ENCODE data around the gene MEF2C.

The MEF2C gene

GRCh38 chr5:88826646-88827585, 56.1 kb downstream of the MEF2C start:
- DNase-seq: peak; percentile 35

GRCh38 chr5:88825584-88826315, 57.2 kb downstream of the MEF2C start:
- no peak for DNase-seq

GRCh38 chr5:88824892-88825583, 57.9 kb downstream of the MEF2C start:
- DNase-seq: no peak

GRCh38 chr5:88824141-88824540, 58.8 kb downstream of the MEF2C start:
- no peak for DNase-seq

- no peak for DNase-seq
These were observed 59.8 kb downstream of the MEF2C start for GRCh38 chr5:88823201-88823600.

- no peak for DNase-seq
These were observed 61.8 kb downstream of the MEF2C start for GRCh38 chr5:88821161-88821560.

- no peak for DNase-seq
These were observed 62.4 kb downstream of the MEF2C start for GRCh38 chr5:88820581-88820980.

GRCh38 chr5:88819301-88819999, 63.5 kb downstream of the MEF2C start:
- DNase-seq: no peak

GRCh38 chr5:88818296-88818695, 64.7 kb downstream of the MEF2C start:
- DNase-seq: no peak

GRCh38 chr5:88816195-88816594, 66.8 kb downstream of the MEF2C start:
- no peak for DNase-seq

- no peak for DNase-seq
These were observed 67.8 kb downstream of the MEF2C start for GRCh38 chr5:88815050-88815789.

GRCh38 chr5:88813805-88814575, 69.0 kb downstream of the MEF2C start:
- DNase-seq: no peak

GRCh38 chr5:88813244-88813643, 69.7 kb downstream of the MEF2C start:
- DNase-seq: no peak

GRCh38 chr5:88808153-88808552, 74.8 kb downstream of the MEF2C start:
- no peak for DNase-seq

- DNase-seq: no peak
These were observed 75.7 kb downstream of the MEF2C start for GRCh38 chr5:88807327-88807726.

GRCh38 chr5:88806338-88806737, 76.6 kb downstream of the MEF2C start:
- DNase-seq: no peak

GRCh38 chr5:88805151-88805784, 77.7 kb downstream of the MEF2C start:
- DNase-seq: no peak

GRCh38 chr5:88804444-88804843, 78.5 kb downstream of the MEF2C start:
- no peak for DNase-seq

GRCh38 chr5:88803309-88803708, 79.7 kb downstream of the MEF2C start:
- no peak for DNase-seq

GRCh38 chr5:88799938-88800535, 82.9 kb downstream of the MEF2C start:
- DNase-seq: no peak

All from activated CD4-positive, alpha-beta T cell treated with anti-CD3 and anti-CD28 coated beads, Interleukin-2, amount 50 U/mL, for 16 hours (primary cell).